HG03469 (cell line): ENCODE results near the gene SUCLG2.

Experiments used
- ATAC-seq: cut with Tn5 transposase; IDR thresholded peaks from one replicate; pipeline ENCODE4 v1.9.1; 2021; ENCODE audit warnings: mild to moderate bottlenecking, moderate library complexity, moderate number of reproducible peaks; ENCODE audit not compliant: unreplicated experiment

The SUCLG2 gene

GRCh38 chr3:67335813-67336212 is 318.6 kb downstream of the SUCLG2 start:
- ATAC-seq = no peak

- no peak for ATAC-seq
Observed at GRCh38 chr3:67334588-67334987, 319.8 kb downstream of the SUCLG2 start.

DNA sequence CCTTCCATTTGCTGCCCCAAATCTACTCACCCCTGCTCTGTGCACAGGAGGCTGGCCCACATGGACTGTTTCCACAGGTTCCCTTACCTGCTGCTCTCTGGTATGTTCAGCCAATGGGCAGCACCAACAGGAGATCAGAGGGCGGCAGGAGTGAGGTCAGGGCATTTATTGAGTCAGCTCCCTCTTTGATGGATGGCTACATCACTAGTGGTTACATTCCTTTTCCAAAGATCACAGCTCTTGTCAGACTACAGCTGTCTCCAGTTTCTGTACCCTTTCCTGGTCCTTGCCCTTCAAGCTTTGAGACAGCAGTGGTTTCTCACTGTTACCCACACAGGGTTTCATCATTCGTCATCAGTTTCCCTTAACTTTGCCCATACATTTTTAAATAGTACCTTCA is 325.1 kb downstream of the SUCLG2 start:
- ATAC-seq = peak; percentile 66

DNA sequence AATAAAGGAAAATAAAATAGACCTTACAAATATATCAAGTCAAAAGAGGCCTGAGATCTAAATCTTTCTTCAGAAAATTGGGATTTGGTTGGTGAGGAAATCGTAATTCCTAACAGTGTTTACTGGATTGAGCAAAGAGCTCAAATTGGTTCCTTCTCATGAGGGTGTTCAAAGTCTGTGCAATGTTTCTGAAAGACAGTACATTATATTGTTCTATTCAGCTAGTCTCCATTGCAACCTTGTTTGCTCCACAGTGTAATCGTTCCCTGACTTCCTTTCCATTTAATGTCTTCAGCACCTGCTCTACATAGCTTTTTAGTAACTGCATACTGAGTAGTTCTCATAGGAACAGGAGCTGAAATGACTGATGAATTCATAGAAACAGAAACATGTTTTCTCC is 326.8 kb downstream of the SUCLG2 start:
- no peak for ATAC-seq

DNA sequence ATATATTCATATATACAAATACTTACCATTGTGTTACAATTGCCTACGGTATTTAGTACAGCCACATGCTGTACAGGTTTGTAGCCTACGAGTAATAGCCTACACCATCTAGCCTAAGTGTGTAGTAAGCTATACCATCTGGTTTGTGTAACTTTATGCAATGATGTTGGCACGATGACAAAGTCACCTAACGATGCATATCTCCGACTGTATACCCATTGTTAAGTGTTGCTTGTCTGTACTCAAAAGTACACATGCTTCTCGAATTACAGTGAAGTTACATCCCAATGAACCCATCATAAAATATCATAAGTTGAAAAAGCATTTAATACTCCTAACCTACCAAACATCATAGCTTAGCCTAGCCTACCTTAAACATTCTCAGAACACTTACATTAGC is 329.2 kb downstream of the SUCLG2 start:
- no peak for ATAC-seq
